GM18519 (cell line): ENCODE results near the gene ASB10.

Source experiments
- ATAC-seq: cut with Tn5 transposase; IDR thresholded peaks from one replicate; pipeline ENCODE4 v1.9.1; 2021; ENCODE audit warnings: mild to moderate bottlenecking, moderate library complexity; ENCODE audit not compliant: unreplicated experiment, low FRiP score

Gene ASB10

GRCh38 chr7:151126491-151127137, 60.4 kb downstream of the ASB10 start:
- no peak for ATAC-seq

GRCh38 chr7:151125846-151126481, 61.1 kb downstream of the ASB10 start:
- no peak for ATAC-seq
